ENCODE data around the gene PBX3. TPM values are rescaled to one million over a fixed set of nuclear protein-coding genes. Genes with fewer than 3 reads are reported as not detected.

PBX3 gene
- total RNA-seq, 1 experiment from 2014 or later = 27.2 TPM

- DNase-seq (ENCODE audit: low spot score) = no peak
Observed at GRCh38 chr9:125861405-125862058, 114.4 kb downstream of the PBX3 start.

GRCh38 chr9:125863923-125864322 lies 116.8 kb downstream of the PBX3 start:
- DNase-seq (ENCODE audit: low spot score) = no peak

- no peak for DNase-seq (ENCODE audit: low spot score)
Observed at GRCh38 chr9:125867751-125868415, 120.7 kb downstream of the PBX3 start.

- no peak for DNase-seq (ENCODE audit: low spot score)
Observed at GRCh38 chr9:125878164-125878631, 131.0 kb downstream of the PBX3 start.

- no peak for DNase-seq (ENCODE audit: low spot score)
Observed at GRCh38 chr9:125881042-125881441, 133.9 kb downstream of the PBX3 start.

- no peak for DNase-seq (ENCODE audit: low spot score)
Observed at GRCh38 chr9:125883565-125884217, 136.5 kb downstream of the PBX3 start.

- DNase-seq (ENCODE audit: low spot score) = no peak
Observed at GRCh38 chr9:125884218-125884595, 137.0 kb downstream of the PBX3 start.

- DNase-seq (ENCODE audit: low spot score) = no peak
Observed at GRCh38 chr9:125885405-125886034, 138.3 kb downstream of the PBX3 start.

GRCh38 chr9:125886365-125886764 lies 139.2 kb downstream of the PBX3 start:
- DNase-seq (ENCODE audit: low spot score) = no peak

GRCh38 chr9:125887172-125887571 lies 140.0 kb downstream of the PBX3 start:
- no peak for DNase-seq (ENCODE audit: low spot score)

- DNase-seq (ENCODE audit: low spot score) = no peak
Observed at GRCh38 chr9:125888211-125888610, 141.0 kb downstream of the PBX3 start.

GRCh38 chr9:125889112-125889475 lies 141.9 kb downstream of the PBX3 start:
- no peak for DNase-seq (ENCODE audit: low spot score)

- DNase-seq (ENCODE audit: low spot score) = peak; percentile 19
Observed at GRCh38 chr9:125889476-125890419, 142.6 kb downstream of the PBX3 start.

- no peak for DNase-seq (ENCODE audit: low spot score)
Observed at GRCh38 chr9:125890826-125891225, 143.7 kb downstream of the PBX3 start.

GRCh38 chr9:125893277-125893676 lies 146.1 kb downstream of the PBX3 start:
- no peak for DNase-seq (ENCODE audit: low spot score)

GRCh38 chr9:125894566-125894965 lies 147.4 kb downstream of the PBX3 start:
- DNase-seq (ENCODE audit: low spot score) = no peak

GRCh38 chr9:125896404-125896803 lies 149.2 kb downstream of the PBX3 start:
- DNase-seq (ENCODE audit: low spot score) = no peak

- DNase-seq (ENCODE audit: low spot score) = no peak
Observed at GRCh38 chr9:125896964-125897363, 149.8 kb downstream of the PBX3 start.

- no peak for DNase-seq (ENCODE audit: low spot score)
Observed at GRCh38 chr9:125897481-125897880, 150.3 kb downstream of the PBX3 start.

- no peak for DNase-seq (ENCODE audit: low spot score)
Observed at GRCh38 chr9:125902214-125902613, 155.0 kb downstream of the PBX3 start.

- DNase-seq (ENCODE audit: low spot score) = no peak
Observed at GRCh38 chr9:125902831-125903512, 155.8 kb downstream of the PBX3 start.

All from HT-29 (cell line).